Esophagus squamous epithelium (tissue), 5 donors: ENCODE measurements around the gene TMEM141. TPM values are rescaled to one million over a fixed set of nuclear protein-coding genes. Genes with fewer than 3 reads are reported as not detected.
"Not testable (repeated sequence)": the region's sequence is repeated elsewhere in the genome, so short reads cannot be mapped to it uniquely, and the experiment has no call there.

Source experiments
- DNase-seq: peaks from one replicate; lab custom pipeline; 2025; lab: John Stamatoyannopoulos, UW
- H3K27ac ChIP-seq, 4 donors: fragments of 200-600 bp; sonication (generic); one replicate each; pipeline ENCODE4 v1.5.1; 2016 to 2019; ENCODE audit warnings: mild to moderate bottlenecking in 1 of 4
- H3K27me3 ChIP-seq, 4 donors: fragments of 200-600 bp; sonication (generic); 1 replicate in 3 of 4; 2 replicates in 1 of 4; pipeline versions ENCODE4 v1.5.1 to v1.6.0; 2017 to 2021; ENCODE audit warnings: antibody characterized with exemption in 1 of 4
- H3K36me3 ChIP-seq, 3 donors: fragments of 200-600 bp; sonication (generic); one replicate each; pipeline ENCODE4 v1.5.1; 2016 to 2019
- H3K4me1 ChIP-seq, 3 donors: fragments of 200-600 bp; sonication (generic); one replicate each; pipeline ENCODE4 v1.5.1; 2017 to 2019
- H3K4me3 ChIP-seq, 4 donors: fragments of 200-600 bp; sonication (generic); 1 replicate in 3 of 4; 2 replicates in 1 of 4; pipeline ENCODE4 v1.5.1; 2016 to 2019; ENCODE audit warnings: mild to moderate bottlenecking in 2 of 4, moderate library complexity in 1 of 4
- H3K9me3 ChIP-seq, 3 donors: fragments of 200-600 bp; sonication (generic); one replicate each; pipeline ENCODE4 v1.5.1; 2016 to 2019
- CTCF ChIP-seq, 6 experiments: fragments of 450-650 bp in 4 of 6; fragments of 200-600 bp in 2 of 6; sonication (generic) in 2 of 6; IDR thresholded peaks; one replicate each; pipeline ENCODE4 v1.5.1; 2016 to 2019; ENCODE audit warnings: antibody characterized with exemption in 6 of 6, mild to moderate bottlenecking in 4 of 6, moderate library complexity in 4 of 6
- POLR2A ChIP-seq, 4 donors: fragments of 450-650 bp; IDR thresholded peaks; one replicate each; pipeline ENCODE4 v1.6.1; 2017; ENCODE audit warnings: antibody characterized with exemption in 4 of 4, mild to moderate bottlenecking in 4 of 4, moderate library complexity in 3 of 4
- WGBS, 2 donors: methylation state at CpG; one replicate each; pipeline ENCODE4 v1.1.5; 2018; 5-methylcytosine and 5-hydroxymethylcytosine counted together
- intact Hi-C: fragments of 100-400 bp; cut with DNase I; formaldehyde crosslinking; loops from one replicate; pipeline ENCODE4 v1.15.0; 2022
- total RNA-seq, 4 donors: library from RNA; depleted of rRNA; stranded (reverse); fragments of >200 nt; gene quantifications; one replicate each; pipeline ENCODE4 v1.1.0, GENCODE V29; 2016
- donor health status: DM: yes; HTN: yes; CAD: no.

The TMEM141 gene
- total RNA-seq, 4 donors from 2014 or later: 109 to 129 (median 123) TPM

DNA sequence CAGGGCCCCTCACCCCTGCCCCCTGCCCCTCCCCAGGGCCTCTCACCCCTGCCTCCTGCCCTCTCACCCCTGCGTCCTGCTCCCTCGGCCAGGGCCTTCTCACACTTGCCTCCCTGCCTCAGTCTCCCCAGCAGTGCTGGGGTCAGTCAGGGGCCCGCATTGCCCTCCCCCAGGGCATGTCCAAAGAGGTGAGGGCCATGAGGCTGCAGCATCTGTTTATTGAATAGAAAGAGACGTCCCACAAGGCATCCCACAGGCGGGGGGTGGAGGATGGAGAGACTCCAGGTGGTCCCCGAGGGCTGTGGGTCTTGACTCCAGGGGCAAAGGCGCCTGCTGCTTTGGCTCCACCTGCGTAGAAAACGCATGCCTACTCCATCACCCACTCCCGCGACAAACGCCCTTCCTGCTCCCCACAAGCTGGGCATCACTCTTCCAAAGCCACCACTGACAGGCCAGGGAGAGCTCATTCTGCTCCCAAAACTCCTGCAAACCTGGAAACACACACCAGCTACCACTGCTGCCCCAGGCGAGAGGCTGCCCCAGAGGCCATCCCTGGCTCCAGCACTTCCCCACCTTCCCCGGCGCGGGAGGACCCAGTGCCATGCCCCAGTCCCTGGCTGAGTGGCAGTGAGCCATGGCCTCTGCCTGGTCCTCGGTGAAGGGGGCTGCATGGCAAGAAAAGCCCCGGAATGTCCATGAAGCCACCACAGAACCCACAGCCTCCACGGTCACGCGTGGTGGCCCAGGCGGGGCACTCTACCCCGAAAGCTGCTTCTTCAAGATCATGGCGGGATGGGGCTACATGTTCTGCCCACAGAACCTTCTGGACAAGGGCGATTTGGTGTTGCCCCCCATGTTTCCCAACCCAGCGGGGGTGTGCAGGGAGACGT is 31.5 kb upstream of the TMEM141 start:
- Histone ChIP-seq H3K27ac (no peak overlapping the region), H3K36me3 (no peaks in the 10 kb centered on the region), H3K27me3 (peaks cover 0 to 78% (median 5%) of the 10 kb centered on the region in 4 donors), H3K4me1 (peaks cover 0 to 16% (median 0%) of the 10 kb centered on the region in 3 donors), H3K9me3 (peaks cover 0 to 13% (median 0%) of the 10 kb centered on the region in 3 donors), H3K4me3 (no peak overlapping the region)
- intact Hi-C loops: no loop called here
- TF ChIP-seq CTCF (IDR thresholded peaks at IDR 0.05) (no peak), POLR2A (IDR thresholded peaks at IDR 0.05) (no peak)
- no peak for DNase-seq
- WGBS, 2 donors: 76 to 84% methylated on average over 6 to 12 of the region's 27 CpGs

GRCh38 chr9:136760424-136760823 is 30.7 kb upstream of the TMEM141 start:
- DNase-seq: no peak
- H3K9me3 ChIP-seq: peaks cover 0 to 12% (median 0%) of the 10 kb centered on the region in 3 donors
- TF ChIP-seq CTCF (IDR thresholded peaks at IDR 0.05) (no peak), POLR2A (IDR thresholded peaks at IDR 0.05) (no peak)
- no peak overlapping the region for H3K4me3 ChIP-seq
- WGBS, 2 donors: 34 to 100% methylated on average over 1 to 3 of the region's 25 CpGs
- H3K36me3 ChIP-seq: no peaks in the 10 kb centered on the region
- intact Hi-C loops: no loop called here
- H3K27ac ChIP-seq: no peak overlapping the region
- H3K27me3 ChIP-seq: peaks cover 0 to 80% (median 5%) of the 10 kb centered on the region in 4 donors
- peaks cover 0 to 16% (median 0%) of the 10 kb centered on the region in 3 donors for H3K4me1 ChIP-seq

DNA sequence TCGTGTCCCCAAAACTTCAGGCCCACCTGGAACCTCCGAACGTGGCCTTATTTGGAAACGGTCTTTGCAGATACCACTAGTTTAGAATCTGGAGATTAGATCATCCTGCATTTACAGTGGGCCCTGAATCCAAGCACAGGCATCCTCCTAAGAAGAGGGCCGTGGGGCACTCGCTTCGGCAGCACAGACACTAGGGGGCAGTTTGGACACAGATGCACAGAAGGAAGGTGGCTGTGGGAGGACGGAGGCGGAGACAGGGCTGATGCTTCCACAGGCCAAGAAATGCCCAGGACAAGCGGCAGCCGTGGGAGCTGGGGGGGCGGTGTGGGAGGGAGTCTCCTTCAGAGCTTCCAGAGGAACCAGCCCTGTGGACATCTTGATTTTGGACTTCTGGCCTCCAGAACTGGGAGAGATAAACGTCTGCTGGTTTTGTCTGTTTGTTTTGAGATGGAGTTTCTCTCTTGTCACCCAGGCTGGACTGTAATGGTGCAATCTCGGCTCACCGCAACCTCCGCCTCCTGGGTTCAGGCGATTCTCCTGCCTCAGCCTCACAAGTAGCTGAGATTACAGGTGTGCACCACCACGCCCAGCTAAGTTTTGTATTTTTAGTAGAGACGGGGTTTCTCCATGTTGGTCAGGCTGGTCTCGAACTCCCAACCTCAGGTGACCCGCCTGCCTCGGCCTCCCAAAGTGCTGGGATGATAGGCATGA is 30.2 kb upstream of the TMEM141 start:
- intact Hi-C loops, H3K36me3 ChIP-seq, DNase-seq, H3K9me3 ChIP-seq, H3K27ac ChIP-seq, H3K4me3 ChIP-seq: not testable (repeated sequence)
- Histone ChIP-seq H3K4me1 (peaks cover 0 to 16% (median 0%) of the 10 kb centered on the region in 3 donors), H3K27me3 (peaks cover 0 to 85% (median 5%) of the 10 kb centered on the region in 4 donors)
- WGBS, 2 donors: 40 to 42% methylated on average over 16 to 18 of the region's 22 CpGs
- peak in 4 of 6 experiments; percentile 12 to 54 (median 25) for TF ChIP-seq CTCF (IDR thresholded peaks at IDR 0.05)

DNA sequence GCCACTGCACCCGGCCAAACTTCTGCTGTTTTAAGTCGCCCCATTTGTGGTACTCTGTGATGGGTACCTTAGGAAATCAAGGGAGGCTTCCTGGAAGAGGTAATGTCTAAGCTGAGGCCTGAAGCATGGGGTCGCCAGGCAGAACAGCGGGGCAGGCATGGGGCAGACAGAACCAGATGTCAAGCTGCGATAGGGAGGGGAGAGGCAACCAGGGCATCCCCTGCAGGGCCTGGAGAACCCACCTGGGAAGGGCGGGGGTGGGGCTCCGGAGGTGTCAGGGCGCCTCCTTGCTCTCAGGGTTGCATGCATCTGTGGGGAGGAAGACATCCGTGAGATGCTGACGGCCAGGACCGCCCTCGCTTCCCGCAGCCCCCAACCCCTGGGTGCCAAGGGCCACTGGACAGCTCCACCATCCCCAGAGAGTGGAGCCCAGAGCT is 29.6 kb upstream of the TMEM141 start:
- intact Hi-C loops: no loop called here
- 79 to 80% methylated on average over 1 to 8 of the region's 13 CpGs for WGBS, 2 donors
- H3K4me3 ChIP-seq: no peak overlapping the region
- TF ChIP-seq CTCF (IDR thresholded peaks at IDR 0.05) (no peak), POLR2A (IDR thresholded peaks at IDR 0.05) (no peak)
- H3K9me3 ChIP-seq: peaks cover 0 to under 1% (median 0%) of the 10 kb centered on the region in 3 donors
- no peaks in the 10 kb centered on the region for H3K36me3 ChIP-seq
- H3K27me3 ChIP-seq: peaks cover 0 to 87% (median 5%) of the 10 kb centered on the region in 4 donors
- no peak for DNase-seq
- H3K4me1 ChIP-seq: peaks cover 0 to 16% (median 0%) of the 10 kb centered on the region in 3 donors
- no peak overlapping the region for H3K27ac ChIP-seq
